Smooth muscle cell (in vitro differentiated cells): Measurements from ENCODE around the gene SDK1. TPM values are rescaled to one million over a fixed set of nuclear protein-coding genes. Genes with fewer than 3 reads are reported as not detected.

Experiments used
- DNase-seq: peaks from one replicate; lab custom pipeline; 2025; ENCODE audit not compliant: unreplicated experiment; lab: John Stamatoyannopoulos, UW
- H2AFZ ChIP-seq: fragments of 200-600 bp; sonication (generic); 2 replicates; pipeline ENCODE4 v1.6.0; 2016; ENCODE audit warnings: antibody characterized with exemption, low read depth, mild to moderate bottlenecking
- H3F3A ChIP-seq: fragments of 200-600 bp; sonication (generic); 2 replicates; pipeline ENCODE4 v1.6.0; 2017; ENCODE audit warnings: antibody characterized with exemption, low read depth
- H3K27ac ChIP-seq: fragments of 200-600 bp; sonication (generic); 2 replicates; pipeline ENCODE4 v1.5.1; 2016; ENCODE audit warnings: low read depth, mild to moderate bottlenecking
- H3K27me3 ChIP-seq: fragments of 200-600 bp; sonication (generic); 2 replicates; pipeline ENCODE4 v1.6.1; 2016; ENCODE audit warnings: low read depth, mild to moderate bottlenecking
- H3K36me3 ChIP-seq: fragments of 200-600 bp; sonication (generic); 2 replicates; pipeline ENCODE4 v1.5.1; 2016; ENCODE audit warnings: low read depth
- H3K4me1 ChIP-seq: fragments of 200-600 bp; sonication (generic); 2 replicates; pipeline ENCODE4 v1.5.1; 2016; ENCODE audit warnings: low read depth
- H3K4me2 ChIP-seq: fragments of 200-600 bp; sonication (generic); 2 replicates; pipeline ENCODE4 v1.6.0; 2016; ENCODE audit warnings: mild to moderate bottlenecking
- H3K4me3 ChIP-seq: fragments of 200-600 bp; sonication (generic); 2 replicates; pipeline ENCODE4 v1.5.1; 2016; ENCODE audit warnings: mild to moderate bottlenecking
- H3K79me2 ChIP-seq: fragments of 200-600 bp; sonication (generic); 2 replicates; pipeline ENCODE4 v1.6.0; 2016; ENCODE audit warnings: low read depth, mild to moderate bottlenecking
- H3K9ac ChIP-seq: fragments of 200-600 bp; sonication (generic); 2 replicates; pipeline ENCODE4 v1.6.0; 2016; ENCODE audit warnings: low read depth
- H3K9me3 ChIP-seq: fragments of 200-600 bp; sonication (generic); replicated peaks from 2 replicates; pipeline ENCODE4 v1.5.1; 2016; ENCODE audit warnings: low read depth
- H4K20me1 ChIP-seq: fragments of 200-600 bp; sonication (generic); 2 replicates; pipeline ENCODE4 v1.6.0; 2016; ENCODE audit warnings: low read depth
- CTCF ChIP-seq: fragments of 200-600 bp; sonication (generic); IDR thresholded peaks from 2 replicates; pipeline ENCODE4 v1.5.1; 2017; ENCODE audit warnings: borderline replicate concordance, mild to moderate bottlenecking, antibody characterized with exemption; ENCODE audit not compliant: insufficient read depth, poor library complexity, severe bottlenecking
- WGBS: methylation state at CpG from one replicate; pipeline ENCODE4 v1.1.7; 2016; ENCODE audit warnings: low lambda C conversion rate; 5-methylcytosine and 5-hydroxymethylcytosine counted together
- polyA plus RNA-seq: library from polyadenylated mRNA; unstranded; fragments of >200 nt; fragmentation: Nextera tagmentation; extraction: Ambion mirVana; gene quantifications from 2 replicates; pipeline ENCODE4 v1.2.1, GENCODE V29; 2016
- total RNA-seq: library from RNA; depleted of rRNA; stranded (reverse); fragments of >200 nt; gene quantifications from 2 replicates; pipeline ENCODE4 v1.2.3, GENCODE V29; 2014

Gene SDK1
- total and polyA plus RNA-seq, 2 experiments from 2014 or later: 1.1 to 2.5 TPM

DNA sequence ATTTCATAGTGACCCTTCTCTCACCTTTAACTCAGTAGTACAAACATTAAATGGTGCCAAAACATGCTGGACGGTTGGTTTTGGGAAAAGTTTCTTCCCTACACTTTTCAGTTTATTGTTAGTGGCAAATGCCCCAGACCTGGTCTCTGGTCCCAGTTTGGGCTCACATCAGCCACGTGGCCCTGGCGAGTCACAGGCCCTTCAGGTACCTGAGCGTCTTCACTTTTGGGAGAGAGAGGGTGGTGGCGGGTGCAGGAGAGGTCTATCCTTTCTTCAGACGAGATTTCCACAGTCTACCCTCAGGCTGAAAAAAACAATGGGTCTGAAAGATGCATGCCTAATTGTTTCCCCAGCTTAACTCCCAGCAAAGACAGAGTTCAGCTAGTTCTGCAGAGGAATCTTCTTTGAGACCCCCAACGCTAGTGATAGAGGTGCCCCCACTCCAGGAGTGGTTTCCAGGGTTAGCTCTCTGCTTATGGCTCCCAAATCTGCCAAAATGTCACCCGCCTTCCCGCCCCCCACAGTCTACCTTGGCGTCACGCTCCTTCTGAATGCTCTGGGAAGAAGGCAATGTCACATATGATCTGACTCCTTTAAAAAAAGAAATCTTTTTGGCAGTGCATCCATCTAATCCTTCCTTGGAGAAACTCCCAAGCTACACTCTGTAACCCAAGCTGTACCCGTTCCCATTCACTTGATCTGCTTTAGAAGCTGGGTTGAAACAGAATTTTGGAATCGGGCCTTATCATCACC lies 996.3 kb downstream of the SDK1 start:
- no peaks in the 10 kb centered on the region for H3K79me2 ChIP-seq
- no peak overlapping the region for H3K27ac ChIP-seq
- no peak overlapping the region for H3K4me2 ChIP-seq
- TF ChIP-seq CTCF: no peak
- H3F3A ChIP-seq: no peaks in the 10 kb centered on the region
- no peak overlapping the region for H2AFZ ChIP-seq
- no peaks in the 10 kb centered on the region for H3K27me3 ChIP-seq
- no peaks in the 10 kb centered on the region for H3K36me3 ChIP-seq
- WGBS: 86% methylated on average over 13 of the region's 13 CpGs
- no peak overlapping the region for H3K4me3 ChIP-seq
- H3K9me3 ChIP-seq: no peaks in the 10 kb centered on the region
- H3K4me1 ChIP-seq: no peaks in the 10 kb centered on the region
- H3K9ac ChIP-seq: no peak overlapping the region
- H4K20me1 ChIP-seq: no peaks in the 10 kb centered on the region
- DNase-seq: no peak

GRCh38 chr7:4297918-4298219 lies 996.8 kb downstream of the SDK1 start:
- Histone ChIP-seq H3K4me3 (no peak overlapping the region), H4K20me1 (no peaks in the 10 kb centered on the region), H3K4me1 (no peaks in the 10 kb centered on the region), H3K4me2 (no peak overlapping the region), H3K27me3 (no peaks in the 10 kb centered on the region), H3F3A (no peaks in the 10 kb centered on the region), H2AFZ (no peak overlapping the region), H3K9me3 (no peaks in the 10 kb centered on the region), H3K27ac (no peak overlapping the region), H3K9ac (no peak overlapping the region), H3K79me2 (no peaks in the 10 kb centered on the region), H3K36me3 (no peaks in the 10 kb centered on the region)
- WGBS: 85% methylated on average over 5 of the region's 5 CpGs
- TF ChIP-seq CTCF: no peak
- DNase-seq: no peak

- Histone ChIP-seq H3K9me3 (no peaks in the 10 kb centered on the region), H3K27ac (no peak overlapping the region)
Observed at GRCh38 chr7:4299431-4299830, 998.4 kb downstream of the SDK1 start.

More at GRCh38 chr7:4299431-4299830, 998.4 kb downstream of the SDK1 start:
- H3K4me2 ChIP-seq: no peak overlapping the region
- no peaks in the 10 kb centered on the region for H3K36me3 ChIP-seq
- no peaks in the 10 kb centered on the region for H3K27me3 ChIP-seq
- H3K4me1 ChIP-seq: no peaks in the 10 kb centered on the region
- H3F3A ChIP-seq: no peaks in the 10 kb centered on the region
- no peak overlapping the region for H3K9ac ChIP-seq
- H3K79me2 ChIP-seq: no peaks in the 10 kb centered on the region
- H4K20me1 ChIP-seq: no peaks in the 10 kb centered on the region
- H3K4me3 ChIP-seq: no peak overlapping the region
- H2AFZ ChIP-seq: no peak overlapping the region
- TF ChIP-seq CTCF: no peak
- WGBS: 89% methylated on average over 5 of the region's 5 CpGs
- no peak for DNase-seq
